HFFc6 (cell line): ENCODE measurements around the gene CLIP1. TPM values are rescaled to one million over a fixed set of nuclear protein-coding genes. Genes with fewer than 3 reads are reported as not detected.
A peak's percentile ranks its signal among the peaks of the same experiment; 100 is the strongest.
"Not testable (repeated sequence)": the region's sequence is repeated elsewhere in the genome, so short reads cannot be mapped to it uniquely, and the experiment has no call there.

Experiments used
- DNase-seq: peaks from one replicate; pipeline ENCODE4 v3.0.0-alpha.2; 2018
- H3K27ac Mint-ChIP-seq: 2 replicates; pipeline ENCODE4 v1.8.0; 2020; ENCODE audit warnings: mild to moderate bottlenecking, mixed read lengths
- H3K27me3 Mint-ChIP-seq: 2 replicates; pipeline ENCODE4 v1.8.0; 2021; ENCODE audit warnings: mild to moderate bottlenecking, moderate library complexity, mixed read lengths; ENCODE audit not compliant: insufficient read depth
- H3K36me3 Mint-ChIP-seq: 2 replicates; pipeline ENCODE4 v1.8.0; 2021; ENCODE audit warnings: low read depth, mixed read lengths
- H3K4me1 Mint-ChIP-seq: 2 replicates; pipeline ENCODE4 v1.8.0; 2020; ENCODE audit warnings: low read depth, mixed read lengths
- H3K4me3 Mint-ChIP-seq: 2 replicates; pipeline ENCODE4 v1.8.0; 2020; ENCODE audit warnings: mild to moderate bottlenecking, moderate library complexity, mixed read lengths
- H3K9me3 Mint-ChIP-seq: 2 replicates; pipeline ENCODE4 v1.8.0; 2020; ENCODE audit warnings: mild to moderate bottlenecking, mixed read lengths
- CTCF ChIP-seq: fragments of 200-600 bp; sonication (generic); IDR thresholded peaks from 2 replicates; pipeline ENCODE4 v1.5.0; 2021; ENCODE audit warnings: antibody characterized with exemption, mild to moderate bottlenecking
- total RNA-seq, 6 experiments: library from RNA; stranded (reverse); fragmentation: NEBNext Ultra II Directional; extraction: Animal tissue kit (Norgen Biotek cat#: 25700); gene quantifications; 2 replicates in 1 of 6; 3 replicates in 5 of 6; pipeline ENCODE4 v1.2.3, GENCODE V29; 2021

The CLIP1 gene
- total RNA-seq, 6 experiments from 2014 or later, result 62.5 to 71.9 (median 69.1) TPM

DNA sequence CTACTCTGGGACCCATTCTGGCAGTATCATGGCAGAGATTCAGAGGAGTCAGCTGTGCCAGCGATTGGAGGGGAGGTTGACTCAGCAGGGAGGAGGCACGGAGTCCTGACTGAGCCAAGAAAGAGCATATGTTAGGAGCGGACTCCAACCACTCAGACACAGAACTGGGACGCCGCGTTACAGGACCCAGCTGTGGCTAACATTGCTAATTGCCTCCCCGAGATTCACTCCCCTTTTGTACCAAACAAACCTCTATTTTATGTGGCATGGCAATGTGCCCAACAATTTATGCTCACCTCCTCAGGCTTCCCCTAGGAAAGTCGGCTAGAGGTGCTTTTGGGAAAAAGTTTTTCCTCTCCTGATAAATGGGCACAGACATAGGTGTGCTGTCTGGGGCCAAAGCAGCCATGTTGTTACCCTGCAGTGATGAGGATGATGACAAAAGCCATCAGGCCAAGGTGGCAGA lies 15.2 kb upstream of the CLIP1 start:
- no peak overlapping the region; the same call in 1 of the 2 replicates for H3K4me3 Mint-ChIP-seq
- DNase-seq, result peak; percentile 30
- no peak overlapping the region for H3K27ac Mint-ChIP-seq
- no peaks in the 10 kb centered on the region for H3K27me3 Mint-ChIP-seq
- H3K9me3 Mint-ChIP-seq, result no peaks in the 10 kb centered on the region
- H3K36me3 Mint-ChIP-seq, result no peaks in the 10 kb centered on the region
- H3K4me1 Mint-ChIP-seq, result peaks cover 12% of the 10 kb centered on the region
- TF ChIP-seq CTCF, result no peak

DNA sequence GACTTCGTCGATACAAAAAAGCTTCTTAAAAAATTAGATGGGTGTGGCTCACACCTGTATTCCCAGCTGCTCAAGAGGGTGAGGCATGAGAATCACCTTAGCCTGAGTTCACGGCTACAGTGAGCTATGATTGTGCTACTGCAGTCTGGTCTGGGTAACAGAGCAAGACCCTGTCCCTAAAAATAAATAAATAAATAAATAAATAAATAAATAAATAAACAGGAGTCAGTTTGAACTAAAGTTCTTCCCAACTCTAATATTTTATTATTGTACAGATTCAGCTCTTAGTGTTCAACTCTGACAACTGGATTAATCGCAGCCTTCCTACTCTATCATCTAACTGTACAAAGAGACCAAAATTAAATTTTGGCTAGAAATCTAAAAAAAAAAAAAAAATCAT lies 12.7 kb upstream of the CLIP1 start:
- H3K27me3 Mint-ChIP-seq, result no peaks in the 10 kb centered on the region
- no peak for TF ChIP-seq CTCF
- no peaks in the 10 kb centered on the region for H3K9me3 Mint-ChIP-seq
- H3K27ac Mint-ChIP-seq, result no peak overlapping the region
- no peak for DNase-seq
- peaks cover 18% of the 10 kb centered on the region for H3K4me1 Mint-ChIP-seq
- H3K4me3 Mint-ChIP-seq, result no peak overlapping the region
- no peaks in the 10 kb centered on the region for H3K36me3 Mint-ChIP-seq

DNA sequence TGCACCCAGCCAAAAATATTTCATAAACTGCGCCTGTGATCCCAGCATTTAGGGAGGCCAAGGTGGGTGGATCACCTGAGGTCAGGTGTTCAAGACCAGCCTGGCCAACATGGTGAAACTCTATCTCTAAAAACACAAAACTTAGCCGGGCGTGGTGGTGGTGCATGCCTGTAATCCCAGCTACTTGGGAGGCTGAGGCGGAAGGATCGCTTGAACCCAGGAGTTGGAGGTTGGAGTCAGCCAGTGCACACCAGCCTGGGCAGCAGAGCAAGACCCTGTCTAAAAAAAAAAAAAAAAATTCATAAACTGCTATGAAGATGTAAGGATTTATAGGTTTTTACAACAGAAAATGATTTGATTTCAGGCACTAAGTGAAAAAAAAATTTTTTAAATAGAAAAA lies 6.6 kb upstream of the CLIP1 start:
- not testable (repeated sequence) for H3K4me1 Mint-ChIP-seq, DNase-seq, H3K9me3 Mint-ChIP-seq, H3K36me3 Mint-ChIP-seq, H3K27me3 Mint-ChIP-seq, H3K4me3 Mint-ChIP-seq, H3K27ac Mint-ChIP-seq

DNA sequence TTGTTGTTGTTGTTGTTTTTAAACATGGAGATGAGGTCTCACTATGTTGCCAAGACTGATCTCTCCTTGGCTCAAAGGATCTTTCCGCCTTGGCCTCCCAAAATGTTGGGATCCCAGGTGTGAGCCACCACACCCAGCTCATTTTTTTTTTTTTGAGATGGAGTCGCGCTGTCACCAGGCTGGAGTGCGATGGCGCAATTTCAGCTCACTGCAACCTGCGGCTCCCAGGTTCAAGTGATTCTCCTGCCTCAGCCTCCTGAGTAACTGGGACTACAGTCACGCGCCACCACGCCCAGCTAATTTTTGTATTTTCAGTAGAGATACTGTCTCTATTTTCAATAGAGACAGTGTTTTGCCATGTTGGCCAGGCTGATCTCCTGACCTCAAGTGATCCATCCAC lies 4.9 kb upstream of the CLIP1 start:
- H3K36me3 Mint-ChIP-seq, result no peaks in the 10 kb centered on the region
- no peaks in the 10 kb centered on the region for H3K9me3 Mint-ChIP-seq
- H3K27me3 Mint-ChIP-seq, result no peaks in the 10 kb centered on the region; the same call in 1 of the 2 replicates
- no peak for DNase-seq
- peaks cover 15% of the 10 kb centered on the region for H3K4me1 Mint-ChIP-seq
- TF ChIP-seq CTCF, result no peak
- H3K27ac Mint-ChIP-seq, result no peak overlapping the region
- H3K4me3 Mint-ChIP-seq, result no peak overlapping the region

DNA sequence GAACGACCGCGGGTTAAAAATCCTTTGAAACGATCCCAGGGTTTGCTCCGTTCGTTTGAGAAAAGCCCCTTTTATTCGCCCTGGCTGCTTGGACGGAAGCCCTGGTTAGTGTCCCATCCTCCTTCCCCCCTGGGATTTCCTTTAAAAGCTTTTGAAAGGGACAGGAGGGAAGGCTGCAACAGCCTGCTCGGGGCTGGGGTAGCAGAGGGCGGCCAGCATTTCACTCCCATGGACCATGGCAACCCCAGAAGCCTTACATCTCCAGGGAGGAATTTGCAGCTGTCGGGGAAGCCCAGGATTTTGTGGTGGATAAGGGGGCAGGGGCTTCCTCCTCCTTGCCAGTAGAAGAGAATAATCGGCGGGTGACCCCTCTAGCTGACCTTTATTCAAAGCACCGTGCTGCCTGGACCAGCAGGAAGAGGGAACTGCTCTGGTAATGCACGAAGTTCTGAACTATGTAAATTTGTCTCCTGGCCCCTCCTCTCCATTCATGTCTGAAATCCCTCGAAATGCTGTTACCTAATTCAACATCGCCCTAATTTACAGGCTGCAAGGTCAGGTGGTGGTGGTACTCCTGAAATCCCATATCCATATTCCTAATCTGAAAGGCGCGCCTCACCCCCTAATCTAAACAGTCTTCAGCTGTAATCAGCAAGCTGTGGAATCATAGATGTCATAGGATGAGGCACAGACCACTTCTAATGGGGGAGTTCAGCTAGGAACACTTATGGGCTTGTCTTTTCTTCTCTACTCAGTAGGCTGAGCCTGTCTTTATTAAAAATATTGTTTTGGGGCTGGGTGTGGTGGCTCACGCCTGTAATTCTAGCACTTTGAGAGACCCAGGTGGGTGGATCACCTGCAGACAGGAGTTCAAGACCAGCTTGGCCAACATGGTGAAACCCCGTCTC lies 1.0 kb upstream of the CLIP1 start:
- Mint-ChIP-seq H3K27ac (peak overlapping the region; percentile 91), H3K9me3 (no peaks in the 10 kb centered on the region), H3K4me1 (peaks cover 21% of the 10 kb centered on the region), H3K36me3 (no peaks in the 10 kb centered on the region), H3K27me3 (no peaks in the 10 kb centered on the region; the same call in none of the 2 replicates), H3K4me3 (peak overlapping the region; percentile 90)
- DNase-seq, result no peak
- TF ChIP-seq CTCF, result no peak

DNA sequence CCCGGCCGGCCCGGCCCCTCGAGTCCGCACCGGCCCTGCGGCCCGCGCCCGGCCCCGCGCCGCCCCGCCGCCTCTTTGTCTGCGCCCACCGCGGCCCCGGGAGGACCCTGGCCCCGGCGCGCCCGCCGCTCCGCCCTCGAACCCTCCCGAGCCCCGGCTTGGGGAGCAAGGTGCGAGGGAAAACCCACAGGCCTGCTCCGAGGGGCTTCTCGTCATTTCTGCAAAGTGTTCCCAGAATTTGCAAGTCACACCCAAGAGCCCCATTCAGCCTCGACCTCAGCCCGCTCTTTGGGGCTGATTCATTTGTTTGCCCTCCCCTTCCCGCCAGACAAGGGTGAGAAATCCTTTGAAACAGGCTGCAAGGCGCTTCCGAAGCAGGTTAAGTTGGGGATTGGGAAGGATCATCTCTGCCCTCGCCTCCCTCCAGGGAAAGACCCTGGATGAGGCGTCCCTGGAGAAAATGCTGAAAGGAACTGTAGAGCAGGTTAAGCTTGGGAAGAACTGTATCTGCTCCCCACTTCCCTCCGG lies 325 bp upstream of the CLIP1 start:
- TF ChIP-seq CTCF, result no peak
- no peaks in the 10 kb centered on the region for H3K36me3 Mint-ChIP-seq
- peak overlapping the region; percentile 91 for H3K27ac Mint-ChIP-seq
- peak; percentile 41 for DNase-seq
- peaks cover 26% of the 10 kb centered on the region for H3K4me1 Mint-ChIP-seq
- no peaks in the 10 kb centered on the region; the same call in none of the 2 replicates for H3K27me3 Mint-ChIP-seq
- H3K9me3 Mint-ChIP-seq, result no peaks in the 10 kb centered on the region
- H3K4me3 Mint-ChIP-seq, result peak overlapping the region; percentile 90
